Gastroesophageal sphincter (tissue), 4 donors: Measurements from ENCODE around the gene MSL3B.

Experiments used
- ATAC-seq: fragments of 150-250 bp; one replicate; pipeline ENCODE4 v1.9.1; 2016; ENCODE audit warnings: mild to moderate bottlenecking, moderate library complexity
- H3K27ac ChIP-seq, 4 donors: fragments of 200-600 bp; sonication (generic) in 3 of 4; 1 replicate in 3 of 4; 2 replicates in 1 of 4; pipeline ENCODE4 v1.5.1; 2016 to 2019
- H3K27me3 ChIP-seq: fragments of 200-600 bp; sonication (generic); one replicate; pipeline ENCODE4 v1.5.1; 2019
- H3K36me3 ChIP-seq, 2 donors: fragments of 200-600 bp; sonication (generic); one replicate each; pipeline ENCODE4 v1.5.1; 2019; ENCODE audit warnings: control low read depth in 1 of 2
- H3K4me1 ChIP-seq, 3 donors: fragments of 200-600 bp; sonication (generic); 1 replicate in 2 of 3; 2 replicates in 1 of 3; pipeline ENCODE4 v1.5.1; 2016 to 2019; ENCODE audit warnings: control low read depth in 2 of 3
- H3K4me3 ChIP-seq, 2 donors: fragments of 200-600 bp; sonication (generic); one replicate each; pipeline ENCODE4 v1.5.1; 2019; ENCODE audit warnings: mild to moderate bottlenecking in 1 of 2, moderate library complexity in 1 of 2
- H3K9me3 ChIP-seq, 3 donors: fragments of 200-600 bp; sonication (generic); one replicate each; pipeline ENCODE4 v1.5.1; 2017 to 2019; ENCODE audit warnings: control low read depth in 2 of 3
- CTCF ChIP-seq, 4 experiments: fragments of 200-600 bp in 2 of 4; fragments of 450-650 bp in 2 of 4; sonication (generic) in 1 of 4; IDR thresholded peaks; one replicate each; pipeline ENCODE4 v1.5.1; 2017 to 2019; ENCODE audit warnings: antibody characterized with exemption in 4 of 4, mild to moderate bottlenecking in 2 of 4, moderate library complexity in 2 of 4
- EP300 ChIP-seq: sonication (generic); formaldehyde crosslinking; IDR thresholded peaks from one replicate; pipeline ENCODE4 v1.6.1; 2017; ENCODE audit warnings: antibody characterized with exemption, mild to moderate bottlenecking
- POLR2A ChIP-seq, 2 donors: fragments of 450-650 bp; IDR thresholded peaks; one replicate each; pipeline ENCODE4 v1.6.1; 2017; ENCODE audit warnings: antibody characterized with exemption in 2 of 2, mild to moderate bottlenecking in 2 of 2, moderate library complexity in 1 of 2
- POLR2AphosphoS5 ChIP-seq: sonication (generic); formaldehyde crosslinking; IDR thresholded peaks from one replicate; pipeline ENCODE4 v1.6.1; 2017; ENCODE audit warnings: antibody characterized with exemption
- WGBS, 2 donors: methylation state at CpG; one replicate each; pipeline ENCODE4 v1.1.5; 2018; ENCODE audit warnings: low coverage in 1 of 2; 5-methylcytosine and 5-hydroxymethylcytosine counted together

Gene MSL3B

GRCh38 chr2:233835230-233836186 lies 32.7 kb downstream of the MSL3B start:
- no peak for TF ChIP-seq CTCF (IDR thresholded peaks at IDR 0.05)
- no peak for TF ChIP-seq EP300
- TF ChIP-seq POLR2A (IDR thresholded peaks at IDR 0.05): no peak
- TF ChIP-seq POLR2AphosphoS5: no peak
- no peaks in the 10 kb centered on the region for H3K36me3 ChIP-seq
- 88 to 100% methylated on average over 1 to 7 of the region's 14 CpGs for WGBS, 2 donors
- H3K4me1 ChIP-seq: peaks cover 0 to 9% (median 0%) of the 10 kb centered on the region in 3 donors
- no peak for ATAC-seq
- no peaks in the 10 kb centered on the region for H3K9me3 ChIP-seq
- H3K4me3 ChIP-seq: no peak overlapping the region
- H3K27me3 ChIP-seq: no peaks in the 10 kb centered on the region
- H3K27ac ChIP-seq: no peak overlapping the region

GRCh38 chr2:233833345-233833744 lies 34.8 kb downstream of the MSL3B start:
- H3K36me3 ChIP-seq: no peaks in the 10 kb centered on the region
- H3K27me3 ChIP-seq: no peaks in the 10 kb centered on the region
- H3K9me3 ChIP-seq: no peaks in the 10 kb centered on the region
- H3K27ac ChIP-seq: no peak overlapping the region
- peaks cover 0 to 9% (median 0%) of the 10 kb centered on the region in 3 donors for H3K4me1 ChIP-seq
- TF ChIP-seq CTCF (IDR thresholded peaks at IDR 0.05) (no peak), POLR2AphosphoS5 (no peak)
- H3K4me3 ChIP-seq: no peak overlapping the region
- WGBS, 2 donors: 37 to 38% methylated on average over 3 to 9 of the region's 10 CpGs
- no peak for ATAC-seq

DNA sequence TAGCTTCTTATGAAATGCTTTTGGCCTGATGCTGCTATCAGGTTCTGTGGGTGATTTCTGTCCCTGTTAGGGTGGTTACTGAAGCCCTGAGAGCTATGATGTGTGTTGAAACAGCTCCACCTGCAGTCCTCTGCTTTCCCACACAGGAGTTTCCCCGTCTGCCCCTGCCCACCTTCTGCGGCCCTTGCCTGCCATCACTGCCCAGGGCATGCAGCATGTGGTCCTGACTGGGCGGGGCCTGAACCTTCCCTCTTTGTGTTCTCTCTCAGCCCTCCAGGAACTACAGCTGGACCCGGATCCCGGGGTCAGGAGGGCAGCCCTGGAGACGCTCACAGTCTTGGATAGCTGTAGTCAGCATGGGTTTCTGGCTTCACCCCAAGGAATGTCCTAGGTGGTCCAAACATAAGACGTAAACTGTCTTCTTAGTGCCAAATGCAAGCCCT lies 35.3 kb downstream of the MSL3B start:
- ATAC-seq: no peak
- no peak for TF ChIP-seq POLR2A (IDR thresholded peaks at IDR 0.05)
- TF ChIP-seq POLR2AphosphoS5: no peak
- TF ChIP-seq EP300: no peak
- TF ChIP-seq CTCF (IDR thresholded peaks at IDR 0.05): no peak
- WGBS, 2 donors: 55% methylated on average over 1 of the region's 7 CpGs; no CpG with 5 or more reads in 1 of the 2 donors
- Histone ChIP-seq H3K4me1 (peaks cover 0 to 9% (median 0%) of the 10 kb centered on the region in 3 donors), H3K4me3 (no peak overlapping the region), H3K36me3 (no peaks in the 10 kb centered on the region), H3K9me3 (no peaks in the 10 kb centered on the region), H3K27ac (no peak overlapping the region), H3K27me3 (no peaks in the 10 kb centered on the region)

DNA sequence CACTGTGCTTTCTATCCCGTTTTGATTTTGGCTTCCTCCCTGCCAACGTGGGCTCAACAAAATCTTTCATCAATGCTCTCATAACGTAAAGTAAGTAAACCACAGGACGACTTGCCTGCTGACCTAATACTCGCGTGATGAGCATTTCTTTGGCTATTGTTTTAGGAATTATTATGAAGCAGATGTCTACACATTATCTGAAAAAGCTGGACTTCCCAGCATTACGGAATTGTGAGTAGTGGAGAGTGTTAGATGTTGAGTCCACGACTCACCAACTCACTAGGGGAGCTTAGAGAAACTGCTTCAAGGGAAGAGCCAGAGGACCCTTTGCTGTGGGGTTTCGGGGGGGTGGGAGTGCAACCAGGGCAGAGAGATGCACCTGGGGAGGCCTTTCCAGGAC lies 35.8 kb downstream of the MSL3B start:
- H3K27me3 ChIP-seq: no peaks in the 10 kb centered on the region
- no peak for TF ChIP-seq POLR2A (IDR thresholded peaks at IDR 0.05)
- TF ChIP-seq CTCF (IDR thresholded peaks at IDR 0.05): no peak
- TF ChIP-seq POLR2AphosphoS5: no peak
- TF ChIP-seq EP300: no peak
- 42 to 57% methylated on average over 7 to 8 of the region's 9 CpGs for WGBS, 2 donors
- no peak overlapping the region for H3K4me3 ChIP-seq
- ATAC-seq: no peak
- H3K36me3 ChIP-seq: no peaks in the 10 kb centered on the region
- H3K9me3 ChIP-seq: no peaks in the 10 kb centered on the region
- no peak overlapping the region for H3K27ac ChIP-seq
- peaks cover 0 to 9% (median 0%) of the 10 kb centered on the region in 3 donors for H3K4me1 ChIP-seq

DNA sequence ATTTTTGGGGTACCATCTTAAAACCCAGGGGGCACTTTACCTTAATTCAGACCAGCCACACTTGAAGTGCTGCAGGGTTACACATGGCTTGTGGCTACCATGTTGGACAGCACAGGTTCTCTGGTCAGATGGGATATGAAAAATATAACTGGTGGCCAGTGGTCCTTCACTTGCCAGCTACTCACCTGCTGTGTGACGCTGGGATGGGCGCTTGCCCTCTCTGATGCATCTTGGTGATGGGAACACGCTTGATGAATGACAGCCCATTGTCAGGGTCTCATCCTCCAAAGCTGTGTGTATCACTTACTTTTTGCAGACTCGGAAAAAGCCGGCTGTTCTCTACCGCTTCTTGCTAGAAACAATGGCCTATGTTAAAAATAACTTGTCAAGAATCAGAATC lies 36.3 kb downstream of the MSL3B start:
- Histone ChIP-seq H3K4me1 (peaks cover 0 to 9% (median 0%) of the 10 kb centered on the region in 3 donors), H3K27me3 (no peaks in the 10 kb centered on the region), H3K36me3 (no peaks in the 10 kb centered on the region), H3K9me3 (no peaks in the 10 kb centered on the region), H3K4me3 (no peak overlapping the region), H3K27ac (no peak overlapping the region)
- WGBS, 2 donors: 61 to 85% methylated on average over 3 of the region's 6 CpGs
- TF ChIP-seq CTCF (IDR thresholded peaks at IDR 0.05) (no peak), POLR2AphosphoS5 (no peak), EP300 (no peak), POLR2A (IDR thresholded peaks at IDR 0.05) (no peak)
- no peak for ATAC-seq
